Activated CD4-positive, alpha-beta T cell treated with anti-CD3 and anti-CD28 coated beads, Interleukin-2, amount 10 ng/mL, durations not matched to agents 24 days and 14 days (primary cell): Measurements from ENCODE around the gene CHAC2. TPM values are rescaled to one million over a fixed set of nuclear protein-coding genes. Genes with fewer than 3 reads are reported as not detected.

Experiments
- DNase-seq: peaks from one replicate; pipeline ENCODE4 v3.0.0; 2022
- H3K27ac Mint-ChIP-seq: one replicate; pipeline ENCODE4 v1.8.0; 2022; ENCODE audit warnings: mild to moderate bottlenecking, mixed read lengths
- H3K27me3 Mint-ChIP-seq: one replicate; pipeline ENCODE4 v1.8.0; 2022; ENCODE audit warnings: mixed read lengths
- H3K36me3 Mint-ChIP-seq: one replicate; pipeline ENCODE4 v1.8.0; 2022; ENCODE audit warnings: low read depth, mild to moderate bottlenecking, mixed read lengths
- H3K4me1 Mint-ChIP-seq: one replicate; pipeline ENCODE4 v1.8.0; 2021; ENCODE audit warnings: mixed read lengths
- H3K4me3 Mint-ChIP-seq: one replicate; pipeline ENCODE4 v1.8.0; 2022; ENCODE audit warnings: mild to moderate bottlenecking, moderate library complexity, mixed read lengths
- H3K9me3 Mint-ChIP-seq: one replicate; pipeline ENCODE4 v1.8.0; 2021; ENCODE audit warnings: mixed read lengths
- intact Hi-C: fragments of 100-400 bp; cut with micrococcal nuclease; formaldehyde crosslinking; loops from one replicate; pipeline ENCODE4 v1.15.1; 2023
- total RNA-seq: library from RNA; stranded (reverse); gene quantifications from 2 replicates; pipeline ENCODE4 v1.2.3, GENCODE V29; 2022

The CHAC2 gene
- total RNA-seq, 1 donor from 2014 or later: 27.4 TPM

DNA sequence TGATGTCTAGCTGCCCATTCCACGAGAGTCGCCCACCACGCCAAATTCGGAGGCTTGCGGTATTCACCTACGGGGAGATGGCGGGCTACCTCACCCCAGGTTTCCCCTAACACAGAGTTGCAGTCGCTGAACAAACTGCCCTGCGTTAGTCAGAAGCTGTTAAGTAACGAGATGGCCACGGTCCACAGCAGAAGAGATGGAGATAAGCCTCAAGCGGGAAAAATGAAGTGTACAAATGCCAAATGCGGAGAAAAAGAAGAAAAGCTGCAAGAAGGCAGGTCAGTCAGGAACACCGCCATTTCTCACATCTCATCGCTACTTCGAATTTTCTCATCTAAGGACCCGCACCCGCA, 18.7 kb downstream of the CHAC2 start:
- peak overlapping the region; percentile 97 for H3K4me3 Mint-ChIP-seq
- H3K9me3 Mint-ChIP-seq: no peaks in the 10 kb centered on the region
- intact Hi-C loops: loop anchor here (2.0 to 5.0 kb wide), 5 partner anchors 34 to 1906 kb away; partner anchors contain the start of genes ACYP2, PNPT1 and PPP4R3B
- no peaks in the 10 kb centered on the region for H3K27me3 Mint-ChIP-seq
- peaks cover 10% of the 10 kb centered on the region for H3K36me3 Mint-ChIP-seq
- peaks cover 30% of the 10 kb centered on the region for H3K4me1 Mint-ChIP-seq
- peak overlapping the region; percentile 96 for H3K27ac Mint-ChIP-seq
- peak; percentile 79 for DNase-seq

DNA sequence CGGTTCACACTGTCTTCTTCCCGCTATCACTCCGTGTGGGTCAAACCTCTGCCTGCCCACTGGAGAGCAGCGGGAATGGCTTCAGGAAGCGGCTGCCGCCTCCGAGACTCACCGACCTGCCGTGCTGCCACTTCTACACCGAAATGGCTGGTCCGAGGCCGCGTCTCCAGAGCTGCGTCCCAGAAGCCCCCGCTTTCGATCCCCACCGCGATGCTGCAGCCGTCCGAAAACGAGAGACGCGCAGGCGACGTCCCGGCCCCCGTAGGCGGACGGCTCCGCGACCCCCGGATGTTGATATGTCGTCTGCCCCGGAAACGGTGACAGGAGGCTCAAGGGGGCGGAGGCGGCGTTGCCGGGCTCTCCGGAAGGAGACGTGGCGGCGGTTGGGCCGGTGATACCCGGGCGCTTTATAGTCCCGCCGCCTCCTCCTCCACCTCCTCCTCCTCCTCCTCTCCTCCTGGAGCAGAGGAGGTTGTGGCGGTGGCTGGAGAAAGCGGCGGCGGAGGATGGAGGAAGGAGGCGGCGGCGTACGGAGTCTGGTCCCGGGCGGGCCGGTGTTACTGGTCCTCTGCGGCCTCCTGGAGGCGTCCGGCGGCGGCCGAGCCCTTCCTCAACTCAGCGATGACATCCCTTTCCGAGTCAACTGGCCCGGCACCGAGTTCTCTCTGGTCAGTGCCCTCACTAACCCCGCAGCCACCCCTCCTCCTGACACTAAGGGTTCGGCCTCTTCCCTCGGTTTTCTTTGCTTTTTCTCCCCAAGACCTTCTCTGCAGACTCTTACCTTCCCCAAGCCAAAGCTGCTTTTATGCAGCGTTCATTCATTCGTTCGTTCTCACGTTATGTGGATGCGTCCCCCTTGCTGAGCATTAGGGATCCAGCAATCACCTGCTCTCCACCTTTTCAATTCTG, 19.4 kb downstream of the CHAC2 start, which contains the start of the genes ASB3 and ERLEC1:
ASB3 (minus strand) TSS at position 249 of the 909 bp plus-strand sequence. CDS start 21,381 bp downstream, outside the sequence.
ERLEC1 (plus strand) TSS at position 340 of the 909 bp plus-strand sequence; CDS start at position 507, 167 bp downstream.
- Mint-ChIP-seq H3K4me1 (peaks cover 30% of the 10 kb centered on the region), H3K9me3 (no peaks in the 10 kb centered on the region), H3K27ac (peak within 1 kb of the TSS; percentile 96), H3K36me3 (peaks cover 10% of the 10 kb centered on the region), H3K4me3 (peak within 1 kb of the TSS; percentile 97), H3K27me3 (no peaks in the 10 kb centered on the region)
- intact Hi-C loops: loop anchor here (1.0 to 5.0 kb wide), 6 partner anchors 20 to 1905 kb away; partner anchors contain the start of genes ACYP2, CHAC2, PNPT1 and PPP4R3B
- DNase-seq: peak; percentile 97

DNA sequence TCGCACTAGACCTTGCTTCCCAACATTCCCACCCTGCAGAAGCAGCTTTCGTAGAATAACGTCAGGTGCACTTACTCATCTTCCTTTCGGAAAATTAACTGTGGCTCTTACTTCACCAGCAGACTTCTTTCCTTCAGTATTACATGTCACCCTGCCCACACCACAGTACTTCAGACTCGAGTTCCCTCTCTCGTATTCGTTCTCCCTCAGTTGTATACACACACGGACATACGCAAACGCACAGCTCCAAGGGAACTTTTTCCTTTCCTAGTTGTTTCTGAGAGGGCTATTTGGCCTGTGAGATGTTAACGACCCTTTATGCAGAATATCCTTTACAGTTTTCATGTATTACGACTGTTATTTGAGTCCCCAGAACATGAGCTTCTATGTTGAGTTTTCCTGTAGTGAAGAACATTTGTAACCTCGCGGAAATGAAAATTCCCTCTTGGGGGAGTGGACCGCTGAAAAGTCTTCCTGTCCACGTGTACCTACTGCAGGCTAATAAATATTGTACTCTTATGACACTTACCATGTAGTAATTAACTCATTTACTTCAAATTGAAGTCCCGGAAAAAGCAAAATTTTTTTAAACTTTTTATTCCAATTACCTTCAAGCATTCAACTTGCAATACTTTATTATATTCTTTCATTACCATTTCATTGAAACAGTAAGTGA, 20.1 kb downstream of the CHAC2 start:
- Mint-ChIP-seq H3K36me3 (peaks cover 7% of the 10 kb centered on the region), H3K27me3 (no peaks in the 10 kb centered on the region), H3K27ac (peak overlapping the region; percentile 96), H3K4me3 (peak overlapping the region; percentile 97), H3K4me1 (peaks cover 28% of the 10 kb centered on the region), H3K9me3 (no peaks in the 10 kb centered on the region)
- peak; percentile 73 for DNase-seq
- intact Hi-C loops: loop anchor here (1.0 to 5.0 kb wide), 6 partner anchors 20 to 1905 kb away; partner anchors contain the start of genes ACYP2, CHAC2, PNPT1 and PPP4R3B

DNA sequence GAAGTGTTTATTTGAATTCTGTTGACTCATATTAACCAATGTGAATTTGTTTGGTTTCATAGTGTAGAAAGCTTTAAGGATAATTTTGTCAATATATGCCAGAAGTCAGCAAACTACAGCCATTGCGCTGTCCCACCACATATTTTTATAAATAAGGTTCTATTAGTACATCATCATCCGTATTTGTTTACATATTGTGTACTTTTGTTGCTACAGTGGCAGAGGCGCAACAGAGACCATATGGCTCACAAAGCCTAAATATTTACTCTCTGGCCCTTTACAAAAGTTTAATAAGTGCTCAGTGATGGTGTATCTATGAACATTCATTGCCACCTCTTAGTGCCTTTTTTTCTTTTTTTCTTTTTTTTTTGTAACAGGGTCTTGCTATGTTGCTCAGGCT, 25.7 kb downstream of the CHAC2 start:
- DNase-seq: no peak
- Mint-ChIP-seq H3K9me3 (no peaks in the 10 kb centered on the region), H3K36me3 (peaks cover 15% of the 10 kb centered on the region), H3K4me1 (peaks cover 8% of the 10 kb centered on the region), H3K27ac (no peak overlapping the region), H3K4me3 (no peak overlapping the region), H3K27me3 (no peaks in the 10 kb centered on the region)
- intact Hi-C loops: no loop called here

DNA sequence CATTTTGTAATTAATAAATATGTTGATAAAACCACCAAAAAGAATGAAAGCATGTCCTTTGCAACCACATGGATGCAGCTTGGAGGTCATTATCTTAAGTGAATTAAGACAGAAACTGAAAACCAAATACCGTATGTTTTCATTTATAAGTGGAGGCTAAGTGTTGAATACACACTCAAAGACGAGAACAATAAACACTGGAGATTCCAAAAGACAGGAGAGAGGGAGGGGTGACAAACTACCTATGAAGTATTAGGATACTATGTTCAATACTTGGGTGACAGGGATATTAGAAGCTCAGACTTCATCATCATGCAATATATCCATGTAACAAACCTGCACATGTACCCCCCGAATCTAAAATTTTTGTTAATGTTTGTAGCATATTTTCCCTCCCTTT, 26.2 kb downstream of the CHAC2 start:
- no peak overlapping the region for H3K4me3 Mint-ChIP-seq
- H3K27me3 Mint-ChIP-seq: no peaks in the 10 kb centered on the region
- H3K36me3 Mint-ChIP-seq: peaks cover 15% of the 10 kb centered on the region
- H3K4me1 Mint-ChIP-seq: peaks cover 4% of the 10 kb centered on the region
- intact Hi-C loops: no loop called here
- DNase-seq: no peak
- H3K9me3 Mint-ChIP-seq: no peaks in the 10 kb centered on the region
- H3K27ac Mint-ChIP-seq: no peak overlapping the region

DNA sequence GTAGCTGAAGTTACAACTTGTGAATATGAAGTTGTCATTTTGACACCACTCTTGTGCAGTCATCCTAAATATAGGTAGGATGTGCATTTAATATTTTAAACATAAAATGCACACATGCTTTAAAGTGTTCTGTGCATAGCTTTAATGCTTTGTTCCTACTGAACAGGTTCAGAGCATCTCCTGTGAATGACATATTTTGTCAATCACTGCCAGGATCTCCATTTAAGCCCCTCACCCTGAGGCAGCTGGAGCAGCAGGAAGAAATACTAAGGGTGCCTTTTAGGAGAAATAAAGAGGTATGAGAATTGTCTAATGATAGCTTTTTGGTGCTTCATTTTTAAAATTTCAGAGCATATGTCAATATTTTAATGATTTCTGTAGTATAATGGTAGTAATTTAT, 33.9 kb downstream of the CHAC2 start:
- no peaks in the 10 kb centered on the region for H3K4me1 Mint-ChIP-seq
- no peak overlapping the region for H3K4me3 Mint-ChIP-seq
- intact Hi-C loops: no loop called here
- no peaks in the 10 kb centered on the region for H3K27me3 Mint-ChIP-seq
- peaks cover 34% of the 10 kb centered on the region for H3K36me3 Mint-ChIP-seq
- no peaks in the 10 kb centered on the region for H3K9me3 Mint-ChIP-seq
- no peak for DNase-seq
- H3K27ac Mint-ChIP-seq: no peak overlapping the region

DNA sequence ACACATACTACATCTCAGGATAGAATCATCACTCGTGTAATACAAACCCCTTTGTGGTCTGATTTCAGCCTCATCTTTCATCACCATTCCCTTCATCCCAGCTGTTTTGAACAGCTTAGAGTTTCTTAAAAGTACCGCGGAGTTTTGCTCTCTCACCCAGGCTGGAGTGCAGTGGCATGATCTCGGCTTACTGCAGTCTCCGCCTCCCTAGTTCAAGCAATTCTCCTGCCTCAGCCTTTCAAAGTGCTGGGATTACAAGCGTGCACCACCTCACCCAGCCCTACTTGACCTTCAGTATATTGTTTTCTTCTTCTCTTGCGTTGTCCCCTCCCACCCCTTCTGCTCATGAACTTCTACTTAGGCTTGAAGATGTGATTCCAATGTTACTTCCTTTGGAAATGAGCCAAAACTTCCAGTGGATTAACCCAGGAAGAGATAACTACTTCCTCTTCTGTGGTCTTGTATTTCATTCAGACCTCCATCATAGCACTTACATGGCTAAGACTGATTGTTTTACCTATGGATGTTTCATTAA, 35.1 kb downstream of the CHAC2 start:
- H3K27ac Mint-ChIP-seq: no peak overlapping the region
- H3K27me3 Mint-ChIP-seq: no peaks in the 10 kb centered on the region
- peaks cover 35% of the 10 kb centered on the region for H3K36me3 Mint-ChIP-seq

DNA sequence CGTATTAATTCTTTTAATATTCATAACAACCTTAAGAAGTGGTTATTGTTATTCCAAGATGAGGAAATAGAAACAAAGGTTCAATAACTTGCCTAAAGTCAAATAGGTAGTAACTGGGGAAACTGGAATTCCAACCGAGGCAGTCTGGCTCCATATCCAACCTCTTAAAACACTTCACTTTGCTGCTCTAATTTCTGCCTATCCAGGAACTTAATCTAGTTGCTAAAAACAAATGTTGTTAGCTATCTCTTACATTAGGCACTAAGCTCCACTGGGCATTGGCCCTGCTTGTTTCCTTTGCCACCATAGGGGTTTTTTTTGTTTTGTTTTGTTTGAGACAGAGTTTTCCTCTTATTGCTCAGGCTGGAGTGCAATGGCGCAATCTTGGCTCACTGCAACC, 44.0 kb downstream of the CHAC2 start:
- no peak overlapping the region for H3K4me3 Mint-ChIP-seq
- no peaks in the 10 kb centered on the region for H3K9me3 Mint-ChIP-seq
- peaks cover 39% of the 10 kb centered on the region for H3K36me3 Mint-ChIP-seq
- H3K27me3 Mint-ChIP-seq: no peaks in the 10 kb centered on the region
- no peaks in the 10 kb centered on the region for H3K4me1 Mint-ChIP-seq
- intact Hi-C loops: no loop called here
- no peak for DNase-seq
- H3K27ac Mint-ChIP-seq: no peak overlapping the region

More for the DNA sequence above, 35.1 kb downstream of the CHAC2 start:
- Mint-ChIP-seq H3K4me3 (no peak overlapping the region), H3K4me1 (no peaks in the 10 kb centered on the region), H3K9me3 (no peaks in the 10 kb centered on the region)
- no peak for DNase-seq
- intact Hi-C loops: no loop called here

DNA sequence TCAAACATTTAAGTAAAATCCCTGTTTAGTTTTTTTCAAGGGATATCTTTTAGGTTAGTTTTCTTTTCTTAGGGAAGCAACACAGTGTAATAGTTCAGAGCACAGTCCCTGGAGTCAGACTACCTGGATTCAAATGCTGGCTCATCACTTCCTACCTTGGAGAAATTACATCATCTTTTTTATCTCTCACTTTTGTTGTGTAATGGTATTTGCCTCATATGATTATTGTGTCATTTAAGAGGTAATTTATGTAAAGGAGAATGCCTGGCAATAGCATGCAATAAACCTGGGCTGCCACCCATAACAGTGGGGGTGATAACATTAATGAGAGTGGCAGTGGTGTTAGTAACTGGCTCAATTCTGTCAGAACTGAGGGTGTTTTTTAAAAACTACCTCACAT, 45.5 kb downstream of the CHAC2 start:
- H3K4me1 Mint-ChIP-seq: no peaks in the 10 kb centered on the region
- no peak overlapping the region for H3K4me3 Mint-ChIP-seq
- intact Hi-C loops: no loop called here
- peaks cover 44% of the 10 kb centered on the region for H3K36me3 Mint-ChIP-seq
- H3K9me3 Mint-ChIP-seq: no peaks in the 10 kb centered on the region
- H3K27me3 Mint-ChIP-seq: no peaks in the 10 kb centered on the region
- DNase-seq: no peak
- no peak overlapping the region for H3K27ac Mint-ChIP-seq

DNA sequence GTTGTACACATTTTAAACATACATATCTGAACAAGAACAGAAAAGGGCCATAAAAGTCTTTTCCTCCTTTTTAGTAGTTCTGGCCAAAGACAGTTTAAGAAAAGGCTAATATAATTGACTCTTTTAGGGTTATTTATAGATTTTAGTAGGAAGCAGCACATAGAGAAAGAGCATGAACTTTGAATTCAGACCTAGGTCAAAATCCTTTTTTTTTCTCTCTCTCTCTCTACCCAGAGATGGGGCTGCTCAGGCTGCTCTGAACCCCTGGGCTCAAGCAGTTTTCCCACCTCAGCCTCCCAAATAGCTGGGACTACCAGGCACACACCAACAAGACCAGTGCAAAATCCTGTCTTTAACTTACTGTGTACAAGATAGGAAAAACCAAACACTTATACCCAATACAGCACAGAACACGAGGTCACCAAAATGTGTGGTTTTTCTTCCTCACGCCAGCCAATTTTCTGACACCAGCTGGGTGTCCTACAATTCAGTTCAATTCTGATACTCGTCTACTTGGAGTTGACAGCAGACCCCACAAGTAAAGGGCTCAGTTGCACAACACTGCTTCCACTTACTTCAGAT, 51.3 kb downstream of the CHAC2 start:
- Mint-ChIP-seq H3K36me3 (peaks cover 23% of the 10 kb centered on the region), H3K4me3 (no peak overlapping the region), H3K27me3 (no peaks in the 10 kb centered on the region), H3K9me3 (no peaks in the 10 kb centered on the region), H3K27ac (no peak overlapping the region), H3K4me1 (no peaks in the 10 kb centered on the region)
- DNase-seq: no peak
- intact Hi-C loops: no loop called here

DNA sequence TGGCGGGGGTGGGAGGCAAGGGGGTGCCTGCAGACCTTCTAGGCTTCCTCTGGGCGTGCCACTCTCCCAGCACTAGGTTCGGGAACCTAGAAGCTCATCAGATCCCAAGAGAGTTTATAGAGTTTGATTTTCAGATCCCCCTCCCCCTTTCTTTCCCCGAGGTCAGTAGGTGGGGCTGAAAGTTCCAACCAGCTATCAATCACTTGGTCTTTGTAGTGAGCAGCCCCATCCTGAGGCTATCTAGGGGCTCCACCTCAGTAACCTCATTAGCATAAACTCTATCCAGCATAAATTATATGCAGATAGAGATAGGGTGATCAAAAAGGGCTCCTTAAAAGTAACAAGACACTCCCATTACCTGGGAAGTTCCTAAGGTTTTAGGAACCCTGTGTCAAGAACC, 52.0 kb downstream of the CHAC2 start:
- Mint-ChIP-seq H3K27ac (no peak overlapping the region), H3K4me3 (no peak overlapping the region), H3K36me3 (peaks cover 22% of the 10 kb centered on the region), H3K4me1 (no peaks in the 10 kb centered on the region), H3K9me3 (no peaks in the 10 kb centered on the region), H3K27me3 (no peaks in the 10 kb centered on the region)
- DNase-seq: no peak
- intact Hi-C loops: no loop called here

DNA sequence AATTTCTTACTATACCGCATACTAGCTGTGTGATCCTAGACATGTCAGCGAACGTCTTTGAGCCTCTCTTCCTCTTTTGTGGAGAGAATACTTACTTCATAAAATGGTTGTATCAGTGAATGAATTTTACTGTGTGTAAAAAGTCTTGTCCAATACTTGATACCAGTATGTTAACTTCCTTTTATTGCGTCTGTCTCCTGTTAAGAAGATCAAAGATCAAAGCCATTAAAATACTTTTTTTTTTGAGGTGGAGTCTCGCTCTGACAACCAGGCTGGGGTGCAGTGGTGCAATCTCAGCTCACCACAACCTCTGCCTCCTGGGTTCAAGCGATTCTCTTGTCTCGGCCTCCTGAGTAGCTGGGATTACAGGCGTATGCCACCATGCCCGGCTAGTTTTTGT, 52.4 kb downstream of the CHAC2 start:
- Mint-ChIP-seq H3K9me3 (no peaks in the 10 kb centered on the region), H3K4me3 (no peak overlapping the region), H3K36me3 (peaks cover 21% of the 10 kb centered on the region), H3K27me3 (no peaks in the 10 kb centered on the region), H3K4me1 (no peaks in the 10 kb centered on the region), H3K27ac (no peak overlapping the region)
- intact Hi-C loops: no loop called here
- DNase-seq: no peak

DNA sequence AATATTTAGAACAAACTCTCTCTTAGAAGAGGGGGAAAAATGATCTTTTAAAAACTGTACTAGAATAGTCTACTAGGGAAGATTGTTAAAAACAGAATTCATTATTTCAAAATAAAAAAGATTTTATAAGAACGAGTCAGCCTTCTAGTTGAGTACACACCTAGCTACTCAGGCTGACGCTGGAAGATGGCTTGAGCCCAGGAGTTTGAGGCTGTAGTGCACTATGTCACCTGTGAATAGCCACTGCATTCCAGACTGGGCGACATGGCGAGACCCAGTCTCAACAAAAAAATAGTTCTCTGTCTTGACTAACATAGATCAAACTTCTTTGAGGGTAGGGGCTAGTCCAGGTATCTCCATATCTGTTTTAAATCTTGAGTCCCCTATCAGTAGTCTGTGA, 53.1 kb downstream of the CHAC2 start:
- Mint-ChIP-seq H3K4me3 (no peak overlapping the region), H3K27me3 (no peaks in the 10 kb centered on the region), H3K27ac (no peak overlapping the region), H3K4me1 (no peaks in the 10 kb centered on the region), H3K36me3 (peaks cover 15% of the 10 kb centered on the region), H3K9me3 (no peaks in the 10 kb centered on the region)
- no peak for DNase-seq
- intact Hi-C loops: no loop called here
